ENCODE measurements around the gene TRPC6. TPM values are rescaled to one million over a fixed set of nuclear protein-coding genes. Genes with fewer than 3 reads are reported as not detected.

TRPC6 gene
- total RNA-seq, 4 donors from 2014 or later: 2.0 to 28.3 (median 6.4) TPM

GRCh38 chr11:101523634-101524260, 60.1 kb downstream of the TRPC6 start:
- Histone ChIP-seq H3K27me3 (no peaks in the 10 kb centered on the region), H3K27ac (no peak overlapping the region), H3K4me1 (no peaks in the 10 kb centered on the region), H3K9me3 (no peaks in the 10 kb centered on the region), H3K4me3 (no peak overlapping the region), H3K36me3 (no peaks in the 10 kb centered on the region)
- TF ChIP-seq, protein P1, sequence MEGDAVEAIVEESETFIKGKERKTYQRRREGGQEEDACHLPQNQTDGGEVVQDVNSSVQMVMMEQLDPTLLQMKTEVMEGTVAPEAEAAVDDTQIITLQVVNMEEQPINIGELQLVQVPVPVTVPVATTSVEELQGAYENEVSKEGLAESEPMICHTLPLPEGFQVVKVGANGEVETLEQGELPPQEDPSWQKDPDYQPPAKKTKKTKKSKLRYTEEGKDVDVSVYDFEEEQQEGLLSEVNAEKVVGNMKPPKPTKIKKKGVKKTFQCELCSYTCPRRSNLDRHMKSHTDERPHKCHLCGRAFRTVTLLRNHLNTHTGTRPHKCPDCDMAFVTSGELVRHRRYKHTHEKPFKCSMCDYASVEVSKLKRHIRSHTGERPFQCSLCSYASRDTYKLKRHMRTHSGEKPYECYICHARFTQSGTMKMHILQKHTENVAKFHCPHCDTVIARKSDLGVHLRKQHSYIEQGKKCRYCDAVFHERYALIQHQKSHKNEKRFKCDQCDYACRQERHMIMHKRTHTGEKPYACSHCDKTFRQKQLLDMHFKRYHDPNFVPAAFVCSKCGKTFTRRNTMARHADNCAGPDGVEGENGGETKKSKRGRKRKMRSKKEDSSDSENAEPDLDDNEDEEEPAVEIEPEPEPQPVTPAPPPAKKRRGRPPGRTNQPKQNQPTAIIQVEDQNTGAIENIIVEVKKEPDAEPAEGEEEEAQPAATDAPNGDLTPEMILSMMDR (IDR thresholded peaks at IDR 0.05): no peak
- no peak for TF ChIP-seq POLR2A (IDR thresholded peaks at IDR 0.05)
- no peak for TF ChIP-seq POLR2AphosphoS5 (IDR thresholded peaks at IDR 0.05)
- TF ChIP-seq EP300 (IDR thresholded peaks at IDR 0.05): no peak
- 0% methylated on average over 1 of the region's 1 CpG for WGBS
- no peak for DNase-seq (ENCODE audit: low spot score in 2 of 2)

GRCh38 chr11:101523193-101523592, 60.6 kb downstream of the TRPC6 start:
- H3K27me3 ChIP-seq: no peaks in the 10 kb centered on the region
- no peak overlapping the region for H3K27ac ChIP-seq
- H3K4me3 ChIP-seq: no peak overlapping the region
- TF ChIP-seq POLR2AphosphoS5 (IDR thresholded peaks at IDR 0.05) (no peak), EP300 (IDR thresholded peaks at IDR 0.05) (no peak), POLR2A (IDR thresholded peaks at IDR 0.05) (no peak)
- TF ChIP-seq, protein P1 (IDR thresholded peaks at IDR 0.05): no peak
- H3K36me3 ChIP-seq: no peaks in the 10 kb centered on the region
- no peaks in the 10 kb centered on the region for H3K9me3 ChIP-seq
- no peaks in the 10 kb centered on the region for H3K4me1 ChIP-seq
- DNase-seq (ENCODE audit: low spot score in 2 of 2): no peak

- H3K9me3 ChIP-seq: no peaks in the 10 kb centered on the region
These were observed 62.0 kb downstream of the TRPC6 start for GRCh38 chr11:101521821-101522220.

GRCh38 chr11:101516546-101516945, 67.3 kb downstream of the TRPC6 start:
- Histone ChIP-seq H3K27me3 (peaks cover 2% of the 10 kb centered on the region), H3K9me3 (no peaks in the 10 kb centered on the region), H3K4me1 (no peaks in the 10 kb centered on the region), H3K4me3 (no peak overlapping the region), H3K36me3 (no peaks in the 10 kb centered on the region), H3K27ac (no peak overlapping the region)
- no peak for TF ChIP-seq EP300 (IDR thresholded peaks at IDR 0.05)
- no peak for TF ChIP-seq POLR2A (IDR thresholded peaks at IDR 0.05)
- TF ChIP-seq POLR2AphosphoS5 (IDR thresholded peaks at IDR 0.05): no peak
- TF ChIP-seq, protein P1 (IDR thresholded peaks at IDR 0.05): no peak
- 38% methylated on average over 3 of the region's 3 CpGs for WGBS
- no peak for DNase-seq (ENCODE audit: low spot score in 2 of 2)

More at GRCh38 chr11:101521821-101522220, 62.0 kb downstream of the TRPC6 start:
- no peak for TF ChIP-seq POLR2A (IDR thresholded peaks at IDR 0.05)
- TF ChIP-seq, protein P1 (IDR thresholded peaks at IDR 0.05): no peak
- TF ChIP-seq EP300 (IDR thresholded peaks at IDR 0.05): no peak
- TF ChIP-seq POLR2AphosphoS5 (IDR thresholded peaks at IDR 0.05): no peak
- WGBS: 79% methylated on average over 2 of the region's 2 CpGs
- H3K4me1 ChIP-seq: no peaks in the 10 kb centered on the region
- DNase-seq (ENCODE audit: low spot score in 2 of 2): no peak
- H3K4me3 ChIP-seq: no peak overlapping the region
- H3K27me3 ChIP-seq: no peaks in the 10 kb centered on the region
- no peak overlapping the region for H3K27ac ChIP-seq
- H3K36me3 ChIP-seq: no peaks in the 10 kb centered on the region

DNA sequence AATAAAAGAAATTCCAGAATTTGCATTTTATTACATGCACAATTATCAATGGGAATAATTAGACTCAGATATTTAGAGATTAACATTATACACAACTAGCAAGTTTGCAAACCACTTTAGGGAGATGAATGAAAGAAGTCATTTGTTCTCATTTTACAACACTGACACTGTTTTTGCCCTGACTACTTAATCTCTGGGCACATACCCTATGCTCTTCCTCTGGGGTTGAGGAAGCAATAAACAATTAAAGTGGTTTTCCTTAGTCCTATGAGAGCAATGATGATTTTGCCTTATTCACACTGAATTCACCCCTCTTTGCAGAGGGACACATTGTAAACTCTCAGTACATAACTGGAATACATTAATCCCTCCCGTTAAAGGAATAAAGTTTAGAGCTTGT, 72.7 kb downstream of the TRPC6 start:
- H3K27me3 ChIP-seq: no peaks in the 10 kb centered on the region
- no peak for DNase-seq (ENCODE audit: low spot score in 2 of 2)
- H3K4me1 ChIP-seq: no peaks in the 10 kb centered on the region
- H3K9me3 ChIP-seq: no peaks in the 10 kb centered on the region
- no peak for TF ChIP-seq POLR2A (IDR thresholded peaks at IDR 0.05)
- no peak for TF ChIP-seq POLR2AphosphoS5 (IDR thresholded peaks at IDR 0.05)
- TF ChIP-seq EP300 (IDR thresholded peaks at IDR 0.05): no peak
- TF ChIP-seq, protein P1 (IDR thresholded peaks at IDR 0.05): no peak
- WGBS: 78% methylated on average over 1 of the region's 1 CpG
- H3K27ac ChIP-seq: no peak overlapping the region
- no peak overlapping the region for H3K4me3 ChIP-seq
- H3K36me3 ChIP-seq: no peaks in the 10 kb centered on the region

All from suprapubic skin (tissue), 4 donors.